NB4 (cell line): Measurements from ENCODE around the gene MITD1.
A peak's percentile ranks its signal among the peaks of the same experiment; 100 is the strongest.

ENCODE experiments used
- CTCF ChIP-seq: IDR thresholded peaks from one replicate; pipeline ENCODE4 v1.5.1; 2012; ENCODE audit warnings: low read depth, low read length
- POLR2A ChIP-seq: IDR thresholded peaks from 2 replicates; pipeline ENCODE4 v1.6.1; 2011; ENCODE audit warnings: mild to moderate bottlenecking; ENCODE audit not compliant: insufficient read length; ENCODE audit errors: extremely low read depth

GRCh38 chr2:99180755-99181623 is at the start of gene MITD1, which contains the start of gene MRPL30:
- peak; percentile 72 for TF ChIP-seq POLR2A
- no peak for TF ChIP-seq CTCF
